ENCODE results near the gene RNASEH2B.

RNASEH2B gene

GRCh38 chr13:50916701-50917184 lies 7.2 kb downstream of the RNASEH2B start:
- peak overlapping the region; percentile 99 for H3K27ac ChIP-seq (replicated peaks)
- DNase-seq (ENCODE audit: low read depth in 1 of 2, low spot score in 1 of 2): peak; percentile 93 to 95

DNA sequence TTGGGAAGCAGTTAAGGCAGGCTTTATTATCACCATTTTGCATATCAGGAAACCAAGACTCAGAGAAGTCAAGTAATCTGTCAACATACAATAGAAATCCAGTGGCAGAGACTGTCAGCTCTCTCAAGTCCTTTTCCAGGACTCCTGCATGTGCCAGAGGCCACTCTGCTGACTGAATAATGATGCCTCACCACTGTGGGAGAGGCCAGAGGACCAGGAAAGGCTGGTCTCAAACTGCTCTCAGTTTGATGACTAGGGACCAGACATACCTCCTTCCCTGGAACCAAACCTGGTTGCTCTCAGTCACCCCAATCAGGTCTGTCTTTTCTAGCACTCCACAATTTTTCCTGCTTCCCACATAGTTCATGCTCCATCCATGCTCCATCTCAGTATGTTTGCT lies 8.0 kb downstream of the RNASEH2B start:
- TF ChIP-seq SPI1 (IDR thresholded peaks at IDR 0.05; ENCODE audit: borderline replicate concordance, low read depth) (no peak), GABPA (IDR thresholded peaks at IDR 0.05; ENCODE audit: low read depth) (no peak), POLR2AphosphoS5 (IDR thresholded peaks at IDR 0.05; ENCODE audit: low read depth) (no peak)
- TF ChIP-seq, protein P1, sequence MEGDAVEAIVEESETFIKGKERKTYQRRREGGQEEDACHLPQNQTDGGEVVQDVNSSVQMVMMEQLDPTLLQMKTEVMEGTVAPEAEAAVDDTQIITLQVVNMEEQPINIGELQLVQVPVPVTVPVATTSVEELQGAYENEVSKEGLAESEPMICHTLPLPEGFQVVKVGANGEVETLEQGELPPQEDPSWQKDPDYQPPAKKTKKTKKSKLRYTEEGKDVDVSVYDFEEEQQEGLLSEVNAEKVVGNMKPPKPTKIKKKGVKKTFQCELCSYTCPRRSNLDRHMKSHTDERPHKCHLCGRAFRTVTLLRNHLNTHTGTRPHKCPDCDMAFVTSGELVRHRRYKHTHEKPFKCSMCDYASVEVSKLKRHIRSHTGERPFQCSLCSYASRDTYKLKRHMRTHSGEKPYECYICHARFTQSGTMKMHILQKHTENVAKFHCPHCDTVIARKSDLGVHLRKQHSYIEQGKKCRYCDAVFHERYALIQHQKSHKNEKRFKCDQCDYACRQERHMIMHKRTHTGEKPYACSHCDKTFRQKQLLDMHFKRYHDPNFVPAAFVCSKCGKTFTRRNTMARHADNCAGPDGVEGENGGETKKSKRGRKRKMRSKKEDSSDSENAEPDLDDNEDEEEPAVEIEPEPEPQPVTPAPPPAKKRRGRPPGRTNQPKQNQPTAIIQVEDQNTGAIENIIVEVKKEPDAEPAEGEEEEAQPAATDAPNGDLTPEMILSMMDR (IDR thresholded peaks at IDR 0.05; ENCODE audit: insufficient read depth, low read length): no peak
- TF ChIP-seq, protein P2, sequence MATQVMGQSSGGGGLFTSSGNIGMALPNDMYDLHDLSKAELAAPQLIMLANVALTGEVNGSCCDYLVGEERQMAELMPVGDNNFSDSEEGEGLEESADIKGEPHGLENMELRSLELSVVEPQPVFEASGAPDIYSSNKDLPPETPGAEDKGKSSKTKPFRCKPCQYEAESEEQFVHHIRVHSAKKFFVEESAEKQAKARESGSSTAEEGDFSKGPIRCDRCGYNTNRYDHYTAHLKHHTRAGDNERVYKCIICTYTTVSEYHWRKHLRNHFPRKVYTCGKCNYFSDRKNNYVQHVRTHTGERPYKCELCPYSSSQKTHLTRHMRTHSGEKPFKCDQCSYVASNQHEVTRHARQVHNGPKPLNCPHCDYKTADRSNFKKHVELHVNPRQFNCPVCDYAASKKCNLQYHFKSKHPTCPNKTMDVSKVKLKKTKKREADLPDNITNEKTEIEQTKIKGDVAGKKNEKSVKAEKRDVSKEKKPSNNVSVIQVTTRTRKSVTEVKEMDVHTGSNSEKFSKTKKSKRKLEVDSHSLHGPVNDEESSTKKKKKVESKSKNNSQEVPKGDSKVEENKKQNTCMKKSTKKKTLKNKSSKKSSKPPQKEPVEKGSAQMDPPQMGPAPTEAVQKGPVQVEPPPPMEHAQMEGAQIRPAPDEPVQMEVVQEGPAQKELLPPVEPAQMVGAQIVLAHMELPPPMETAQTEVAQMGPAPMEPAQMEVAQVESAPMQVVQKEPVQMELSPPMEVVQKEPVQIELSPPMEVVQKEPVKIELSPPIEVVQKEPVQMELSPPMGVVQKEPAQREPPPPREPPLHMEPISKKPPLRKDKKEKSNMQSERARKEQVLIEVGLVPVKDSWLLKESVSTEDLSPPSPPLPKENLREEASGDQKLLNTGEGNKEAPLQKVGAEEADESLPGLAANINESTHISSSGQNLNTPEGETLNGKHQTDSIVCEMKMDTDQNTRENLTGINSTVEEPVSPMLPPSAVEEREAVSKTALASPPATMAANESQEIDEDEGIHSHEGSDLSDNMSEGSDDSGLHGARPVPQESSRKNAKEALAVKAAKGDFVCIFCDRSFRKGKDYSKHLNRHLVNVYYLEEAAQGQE (IDR thresholded peaks at IDR 0.05; ENCODE audit: insufficient replicate concordance, low read depth): no peak
- H3K4me3 ChIP-seq (replicated peaks; ENCODE audit: insufficient read depth, low read length): no peak overlapping the region
- DNase-seq (ENCODE audit: low read depth in 1 of 2, low spot score in 1 of 2): no peak
- no peaks in the 10 kb centered on the region for H3K27me3 ChIP-seq (ENCODE audit: insufficient read depth, poor library complexity, severe bottlenecking)
- H3K27ac ChIP-seq (replicated peaks): peak overlapping the region; percentile 99

More at GRCh38 chr13:50916701-50917184, 7.2 kb downstream of the RNASEH2B start:
- Histone ChIP-seq H3K27me3 (ENCODE audit: insufficient read depth, poor library complexity, severe bottlenecking) (no peaks in the 10 kb centered on the region), H3K4me3 (replicated peaks; ENCODE audit: insufficient read depth, low read length) (no peak overlapping the region)
- TF ChIP-seq, protein P1 (IDR thresholded peaks at IDR 0.05; ENCODE audit: insufficient read depth, low read length): no peak
- TF ChIP-seq SPI1 (IDR thresholded peaks at IDR 0.05; ENCODE audit: borderline replicate concordance, low read depth) (peak; percentile 68; the same call in 1 of the 2 replicates), GABPA (IDR thresholded peaks at IDR 0.05; ENCODE audit: low read depth) (peak; percentile 26; the same call in 1 of the 2 replicates), POLR2AphosphoS5 (IDR thresholded peaks at IDR 0.05; ENCODE audit: low read depth) (peak; percentile 92)
- TF ChIP-seq, protein P2 (IDR thresholded peaks at IDR 0.05; ENCODE audit: insufficient replicate concordance, low read depth): no peak

GRCh38 chr13:50918567-50918966 lies 9.0 kb downstream of the RNASEH2B start:
- no peak for DNase-seq (ENCODE audit: low read depth in 1 of 2, low spot score in 1 of 2)
- Histone ChIP-seq H3K27me3 (ENCODE audit: insufficient read depth, poor library complexity, severe bottlenecking) (no peaks in the 10 kb centered on the region), H3K27ac (replicated peaks) (peak overlapping the region; percentile 99), H3K4me3 (replicated peaks; ENCODE audit: insufficient read depth, low read length) (no peak overlapping the region)
- TF ChIP-seq, protein P2 (IDR thresholded peaks at IDR 0.05; ENCODE audit: insufficient replicate concordance, low read depth): no peak
- TF ChIP-seq SPI1 (IDR thresholded peaks at IDR 0.05; ENCODE audit: borderline replicate concordance, low read depth): no peak
- no peak for TF ChIP-seq GABPA (IDR thresholded peaks at IDR 0.05; ENCODE audit: low read depth)
- TF ChIP-seq, protein P1 (IDR thresholded peaks at IDR 0.05; ENCODE audit: insufficient read depth, low read length): no peak
- no peak for TF ChIP-seq POLR2AphosphoS5 (IDR thresholded peaks at IDR 0.05; ENCODE audit: low read depth)

Measured in HL-60 (cell line).